Gastrocnemius medialis (tissue), 4 donors: ENCODE data around the gene SIPA1L2.

Source experiments
- CTCF ChIP-seq, 5 experiments: fragments of 450-650 bp in 3 of 5; fragments of 200-600 bp in 2 of 5; sonication (generic) in 2 of 5; IDR thresholded peaks in 4 of 5; conservative IDR thresholded peaks in 1 of 5; 1 replicate in 4 of 5; 2 replicates in 1 of 5; pipeline ENCODE4 v1.5.1; 2016 to 2019; ENCODE audit warnings: antibody characterized with exemption in 5 of 5, mild to moderate bottlenecking in 3 of 5, moderate library complexity in 3 of 5
- POLR2A ChIP-seq, 2 donors: fragments of 450-650 bp; IDR thresholded peaks; one replicate each; pipeline ENCODE4 v1.6.1; 2017; ENCODE audit warnings: antibody characterized with exemption in 2 of 2, mild to moderate bottlenecking in 2 of 2, moderate library complexity in 2 of 2

- TF ChIP-seq CTCF (IDR thresholded peaks at IDR 0.05 in 4 of 5, conservative IDR thresholded peaks at IDR 0.05 in 1 of 5) (no peak), POLR2A (IDR thresholded peaks at IDR 0.05) (no peak)
Observed at GRCh38 chr1:232627171-232627570, 2.8 kb downstream of the SIPA1L2 start.
